BE2C (cell line): ENCODE data around the gene CCDC184. TPM values are rescaled to one million over a fixed set of nuclear protein-coding genes. Genes with fewer than 3 reads are reported as not detected.

Experiments used
- DNase-seq: peaks from one replicate; pipeline ENCODE4 v3.0.0-alpha.2; 2020
- H3K27me3 ChIP-seq: fragments of 250-450 bp; sonication (Bioruptor Pico); 2 replicates; pipeline ENCODE4 v1.5.1; 2020; ENCODE audit warnings: mild to moderate bottlenecking
- H3K36me3 ChIP-seq: fragments of 250-450 bp; sonication (Bioruptor Pico); 2 replicates; pipeline ENCODE4 v1.5.1; 2020; ENCODE audit warnings: mild to moderate bottlenecking
- H3K4me1 ChIP-seq: fragments of 250-450 bp; sonication (Bioruptor Pico); 2 replicates; pipeline ENCODE4 v1.5.1; 2020
- H3K4me3 ChIP-seq: 2 replicates; pipeline ENCODE4 v1.5.1; 2011; ENCODE audit warnings: low read depth, low read length
- H3K9me3 ChIP-seq: fragments of 250-450 bp; sonication (Bioruptor Pico); 2 replicates; pipeline ENCODE4 v1.5.1; 2020
- polyA plus RNA-seq: library from polyadenylated mRNA; unstranded; fragments of >200 nt; gene quantifications from one replicate; pipeline ENCODE4 v1.2.1, GENCODE V29; 2012; ENCODE audit warnings: low read depth, missing spikeins; ENCODE audit not compliant: insufficient read length, insufficient read depth
- TF ChIP-seq, protein P1 (sequence below): IDR thresholded peaks from 2 replicates; pipeline ENCODE4 v1.5.1; 2012; ENCODE audit warnings: mild to moderate bottlenecking, low read depth, low read length

The CCDC184 gene
- polyA plus RNA-seq: 1.7 TPM

DNA sequence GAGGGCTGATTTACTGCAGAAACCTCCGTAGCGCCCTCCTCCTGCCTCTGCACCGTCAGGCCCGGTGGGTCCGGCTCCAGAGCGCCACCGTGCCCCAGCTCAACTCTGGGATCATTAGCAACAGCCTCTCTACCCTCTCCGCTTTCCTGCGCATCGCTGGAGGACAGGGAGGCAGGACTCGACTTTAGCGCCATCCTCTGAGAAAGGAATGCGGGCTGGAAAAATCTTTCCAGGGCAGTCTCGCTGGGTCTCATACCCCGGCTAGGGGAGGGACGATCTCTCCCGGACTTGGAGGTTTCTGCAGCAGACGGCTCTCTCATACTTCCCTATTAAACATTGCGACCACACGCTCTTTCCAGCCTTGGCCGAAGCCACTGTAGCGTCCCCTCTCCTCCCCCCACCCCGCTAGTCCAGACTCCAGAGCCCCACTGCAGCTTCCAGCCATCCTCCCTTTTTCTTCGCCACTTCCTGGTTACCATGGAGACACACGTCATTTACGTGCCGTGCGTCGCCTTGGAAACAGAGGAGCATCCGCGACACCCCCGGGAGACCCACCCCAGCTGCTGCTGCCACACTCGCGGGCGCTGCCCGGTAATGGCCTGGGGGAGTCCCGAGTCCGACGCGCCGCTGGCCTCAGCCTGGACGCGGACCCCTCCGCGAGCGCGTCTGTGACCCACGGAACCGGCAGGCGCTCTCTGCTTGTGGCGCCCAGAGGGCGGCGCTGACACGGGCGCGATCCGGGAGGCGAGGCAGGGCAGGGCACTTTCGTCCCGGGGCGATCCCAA is at the start of gene CCDC184:
Gene CCDC184, plus strand, starts transcription at position 554 of the 785 bp plus-strand sequence. CDS start 479 bp downstream, outside the sequence.
- no peaks in the 10 kb centered on the region for H3K36me3 ChIP-seq
- H3K4me1 ChIP-seq: no peaks in the 10 kb centered on the region
- H3K4me3 ChIP-seq: peak within 1 kb of the TSS; percentile 66
- no peaks in the 10 kb centered on the region for H3K9me3 ChIP-seq
- H3K27me3 ChIP-seq: peaks cover 26% of the 10 kb centered on the region
- TF ChIP-seq, protein P1, sequence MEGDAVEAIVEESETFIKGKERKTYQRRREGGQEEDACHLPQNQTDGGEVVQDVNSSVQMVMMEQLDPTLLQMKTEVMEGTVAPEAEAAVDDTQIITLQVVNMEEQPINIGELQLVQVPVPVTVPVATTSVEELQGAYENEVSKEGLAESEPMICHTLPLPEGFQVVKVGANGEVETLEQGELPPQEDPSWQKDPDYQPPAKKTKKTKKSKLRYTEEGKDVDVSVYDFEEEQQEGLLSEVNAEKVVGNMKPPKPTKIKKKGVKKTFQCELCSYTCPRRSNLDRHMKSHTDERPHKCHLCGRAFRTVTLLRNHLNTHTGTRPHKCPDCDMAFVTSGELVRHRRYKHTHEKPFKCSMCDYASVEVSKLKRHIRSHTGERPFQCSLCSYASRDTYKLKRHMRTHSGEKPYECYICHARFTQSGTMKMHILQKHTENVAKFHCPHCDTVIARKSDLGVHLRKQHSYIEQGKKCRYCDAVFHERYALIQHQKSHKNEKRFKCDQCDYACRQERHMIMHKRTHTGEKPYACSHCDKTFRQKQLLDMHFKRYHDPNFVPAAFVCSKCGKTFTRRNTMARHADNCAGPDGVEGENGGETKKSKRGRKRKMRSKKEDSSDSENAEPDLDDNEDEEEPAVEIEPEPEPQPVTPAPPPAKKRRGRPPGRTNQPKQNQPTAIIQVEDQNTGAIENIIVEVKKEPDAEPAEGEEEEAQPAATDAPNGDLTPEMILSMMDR: peak; percentile 39
- peak; percentile 80 for DNase-seq

DNA sequence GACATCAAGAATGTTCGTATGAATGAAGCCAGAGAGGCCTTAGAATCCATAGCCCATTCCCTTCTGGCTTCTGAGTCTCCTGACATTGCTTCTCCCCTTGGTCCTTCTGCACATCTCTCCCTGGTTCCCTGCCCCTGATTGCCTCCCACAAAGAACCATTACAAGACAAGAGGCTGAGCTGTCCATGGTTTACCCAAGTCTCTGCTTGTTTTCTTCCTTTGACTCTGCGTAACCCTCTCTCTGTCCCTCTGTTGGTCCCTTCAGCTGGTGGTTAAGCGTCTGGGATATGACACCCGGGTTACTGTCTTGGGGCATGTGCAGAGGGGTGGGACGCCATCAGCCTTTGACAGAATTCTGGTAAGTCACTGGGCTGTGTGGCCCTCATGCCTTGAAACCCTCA is 48.4 kb upstream of the CCDC184 start:
- TF ChIP-seq, protein P1: no peak
- H3K36me3 ChIP-seq: peaks cover 83% of the 10 kb centered on the region
- H3K4me3 ChIP-seq: no peak overlapping the region
- no peaks in the 10 kb centered on the region for H3K4me1 ChIP-seq
- no peaks in the 10 kb centered on the region for H3K27me3 ChIP-seq
- no peak for DNase-seq
- H3K9me3 ChIP-seq: no peaks in the 10 kb centered on the region

DNA sequence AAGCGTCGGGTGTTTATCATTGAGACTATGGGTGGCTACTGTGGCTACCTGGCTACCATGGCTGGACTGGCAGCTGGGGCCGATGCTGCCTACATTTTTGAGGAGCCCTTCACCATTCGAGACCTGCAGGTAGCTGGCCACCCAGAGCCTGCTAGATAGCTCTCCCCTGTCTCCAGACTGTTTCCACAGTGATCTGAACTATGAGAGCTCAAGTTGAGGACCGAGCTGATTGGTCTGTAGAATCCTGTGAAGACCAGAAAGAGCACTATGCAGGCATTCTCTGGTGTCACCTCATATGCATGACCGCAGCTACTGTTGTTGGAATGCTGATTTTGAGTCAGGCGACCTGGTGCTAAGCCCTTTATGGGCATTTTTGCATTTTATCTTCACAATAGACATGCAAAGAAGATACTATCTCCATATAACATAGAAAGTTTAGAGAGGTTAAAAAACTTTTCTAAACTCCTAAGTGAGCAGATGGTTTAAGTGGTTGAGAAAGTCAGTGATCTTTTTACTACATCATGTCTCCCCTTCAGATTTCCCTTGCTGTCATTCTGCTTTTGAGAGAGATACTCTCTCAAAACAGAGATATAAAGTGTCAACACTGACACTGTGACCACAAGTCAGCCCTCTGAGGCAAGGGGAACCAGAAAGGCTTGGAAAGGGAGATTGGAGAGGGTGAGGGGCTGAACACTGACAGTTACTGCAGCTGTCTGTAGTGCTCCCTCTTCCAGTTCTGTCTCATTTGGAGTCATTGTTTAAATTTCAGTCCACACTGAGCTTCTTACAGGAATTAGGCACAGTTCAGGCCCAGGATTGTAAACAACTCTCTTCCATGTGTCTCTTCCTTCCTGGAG is 40.4 kb upstream of the CCDC184 start:
- H3K27me3 ChIP-seq: no peaks in the 10 kb centered on the region
- no peak for DNase-seq
- H3K9me3 ChIP-seq: no peaks in the 10 kb centered on the region
- peaks cover 78% of the 10 kb centered on the region for H3K36me3 ChIP-seq
- no peaks in the 10 kb centered on the region for H3K4me1 ChIP-seq
- no peak overlapping the region for H3K4me3 ChIP-seq
- TF ChIP-seq, protein P1: no peak

DNA sequence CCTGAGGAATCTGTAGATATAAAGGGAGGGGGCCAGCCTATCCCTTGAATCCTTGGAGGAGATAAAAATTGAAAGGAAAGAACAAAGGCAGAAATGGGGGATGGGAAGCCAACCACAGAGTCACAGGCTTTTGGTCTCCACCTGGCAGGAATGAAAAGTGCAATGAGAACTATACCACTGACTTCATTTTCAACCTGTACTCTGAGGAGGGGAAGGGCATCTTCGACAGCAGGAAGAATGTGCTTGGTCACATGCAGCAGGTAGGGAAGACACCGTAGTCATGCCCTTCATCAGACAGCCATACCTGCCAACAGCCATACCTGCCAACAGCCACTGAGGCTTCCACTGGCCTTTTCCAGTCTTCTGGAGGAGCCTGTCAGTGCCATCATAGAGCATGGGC is 39.5 kb upstream of the CCDC184 start:
- H3K4me1 ChIP-seq: no peaks in the 10 kb centered on the region
- H3K36me3 ChIP-seq: peaks cover 77% of the 10 kb centered on the region
- no peak for DNase-seq
- TF ChIP-seq, protein P1: no peak
- no peaks in the 10 kb centered on the region for H3K9me3 ChIP-seq
- no peaks in the 10 kb centered on the region for H3K27me3 ChIP-seq
- H3K4me3 ChIP-seq: no peak overlapping the region

DNA sequence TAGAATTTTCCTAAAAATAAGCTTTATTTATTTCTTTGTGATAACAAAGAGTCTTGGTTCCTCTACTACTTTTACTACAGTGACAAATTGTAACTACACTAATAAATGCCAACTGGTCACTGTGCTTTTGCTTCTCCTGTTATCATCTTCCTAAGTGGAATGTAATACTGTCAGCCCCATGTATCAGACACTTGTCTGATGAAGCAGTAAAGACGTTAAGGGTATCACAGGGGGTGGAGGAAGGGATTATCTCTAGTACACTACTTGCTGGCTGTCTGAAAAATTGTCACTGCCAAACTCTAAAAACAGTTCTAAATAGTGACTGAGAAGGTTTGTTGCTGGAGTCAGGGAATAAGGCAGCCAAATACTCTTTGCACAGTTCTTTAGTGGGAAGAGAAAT is 37.5 kb upstream of the CCDC184 start:
- H3K4me1 ChIP-seq: no peaks in the 10 kb centered on the region
- DNase-seq: no peak
- H3K9me3 ChIP-seq: no peaks in the 10 kb centered on the region
- H3K4me3 ChIP-seq: no peak overlapping the region
- TF ChIP-seq, protein P1: no peak
- H3K27me3 ChIP-seq: no peaks in the 10 kb centered on the region
- H3K36me3 ChIP-seq: peaks cover 76% of the 10 kb centered on the region
